Activated CD4-positive, alpha-beta T cell treated with anti-CD3 and anti-CD28 coated beads, Interleukin-2, amount 10 ng/mL, durations not matched to agents 7 days and 5 days (primary cell): Measurements from ENCODE around the gene USP25. TPM values are rescaled to one million over a fixed set of nuclear protein-coding genes. Genes with fewer than 3 reads are reported as not detected.

ENCODE experiments used
- CTCF ChIA-PET: fragments of 350-600 bp; sonication (Branson Sonifier 250); formaldehyde crosslinking; loops from one replicate; lab custom pipeline; 2021; ENCODE audit warnings: antibody characterized with exemption; lab: Charles Lee
- POLR2A ChIA-PET: fragments of 350-600 bp; sonication (Branson Sonifier 250); formaldehyde crosslinking; loops from one replicate; lab custom pipeline; 2021; ENCODE audit warnings: antibody characterized with exemption; lab: Charles Lee
- DNase-seq: peaks from one replicate; pipeline ENCODE4 v3.0.0-alpha.2; 2020
- H3K27ac Mint-ChIP-seq: one replicate; pipeline ENCODE4 v1.8.0; 2021; ENCODE audit warnings: mild to moderate bottlenecking, moderate library complexity, mixed read lengths
- H3K27me3 Mint-ChIP-seq: one replicate; pipeline ENCODE4 v1.8.0; 2021; ENCODE audit warnings: mixed read lengths
- H3K36me3 Mint-ChIP-seq: one replicate; pipeline ENCODE4 v1.8.0; 2021; ENCODE audit warnings: low read depth, mixed read lengths
- H3K4me1 Mint-ChIP-seq: one replicate; pipeline ENCODE4 v1.8.0; 2021; ENCODE audit warnings: mixed read lengths
- H3K4me3 Mint-ChIP-seq: one replicate; pipeline ENCODE4 v1.8.0; 2021; ENCODE audit warnings: mild to moderate bottlenecking, moderate library complexity, mixed read lengths
- H3K9me3 Mint-ChIP-seq: one replicate; pipeline ENCODE4 v1.8.0; 2021; ENCODE audit warnings: mixed read lengths
- total RNA-seq, 2 experiments: library from RNA; stranded (reverse); gene quantifications; one replicate each; pipeline ENCODE4 v1.2.3, GENCODE V29; 2021

USP25 gene
- total RNA-seq, 2 experiments from 2014 or later = 50.3 to 56.0 TPM

- Mint-ChIP-seq H3K27me3 (no peaks in the 10 kb centered on the region), H3K27ac (no peak overlapping the region), H3K4me1 (peaks cover 9% of the 10 kb centered on the region), H3K9me3 (peaks cover 4% of the 10 kb centered on the region), H3K4me3 (no peak overlapping the region), H3K36me3 (peaks cover 43% of the 10 kb centered on the region)
- ChIA-PET POLR2A (no interaction called here), CTCF (no interaction called here)
- DNase-seq = no peak
These were observed 74.6 kb downstream of the USP25 start for GRCh38 chr21:15804247-15805005.

GRCh38 chr21:15809065-15809464 is 79.3 kb downstream of the USP25 start:
- H3K27me3 Mint-ChIP-seq = no peaks in the 10 kb centered on the region
- DNase-seq = no peak
- CTCF ChIA-PET = interaction anchor here (0.9 kb wide), 1 partner anchor 25 kb away, joined by 4 read pairs; no protein-coding TSS in a partner anchor
- H3K27ac Mint-ChIP-seq = no peak overlapping the region
- no peak overlapping the region for H3K4me3 Mint-ChIP-seq
- peaks cover 20% of the 10 kb centered on the region for H3K9me3 Mint-ChIP-seq
- POLR2A ChIA-PET = no interaction called here
- peaks cover 14% of the 10 kb centered on the region for H3K4me1 Mint-ChIP-seq
- peaks cover 56% of the 10 kb centered on the region for H3K36me3 Mint-ChIP-seq

- H3K27ac Mint-ChIP-seq = no peak overlapping the region
- H3K4me1 Mint-ChIP-seq = peaks cover 14% of the 10 kb centered on the region
- H3K9me3 Mint-ChIP-seq = peaks cover 26% of the 10 kb centered on the region
- ChIA-PET CTCF (no interaction called here), POLR2A (no interaction called here)
- no peak for DNase-seq
- H3K36me3 Mint-ChIP-seq = peaks cover 64% of the 10 kb centered on the region
- H3K4me3 Mint-ChIP-seq = no peak overlapping the region
- no peaks in the 10 kb centered on the region for H3K27me3 Mint-ChIP-seq
These were observed 80.0 kb downstream of the USP25 start for GRCh38 chr21:15809818-15810217.

- Mint-ChIP-seq H3K27ac (no peak overlapping the region), H3K27me3 (no peaks in the 10 kb centered on the region), H3K4me1 (no peaks in the 10 kb centered on the region), H3K4me3 (no peak overlapping the region), H3K36me3 (peaks cover 87% of the 10 kb centered on the region), H3K9me3 (peaks cover 34% of the 10 kb centered on the region)
- DNase-seq = no peak
- CTCF ChIA-PET = interaction anchor here (0.5 to 1.2 kb wide), 2 partner anchors 80 to 1764 kb away, joined by 3 read pairs; no protein-coding TSS in a partner anchor
- POLR2A ChIA-PET = no interaction called here
These were observed 85.5 kb downstream of the USP25 start for GRCh38 chr21:15815285-15815684.

GRCh38 chr21:15820327-15820726 is 90.5 kb downstream of the USP25 start:
- POLR2A ChIA-PET = no interaction called here
- H3K27me3 Mint-ChIP-seq = no peaks in the 10 kb centered on the region
- peaks cover 22% of the 10 kb centered on the region for H3K4me1 Mint-ChIP-seq
- no peak for DNase-seq
- H3K36me3 Mint-ChIP-seq = peaks cover 68% of the 10 kb centered on the region
- peaks cover 9% of the 10 kb centered on the region for H3K9me3 Mint-ChIP-seq
- CTCF ChIA-PET = no interaction called here
- H3K4me3 Mint-ChIP-seq = no peak overlapping the region
- no peak overlapping the region for H3K27ac Mint-ChIP-seq

- Mint-ChIP-seq H3K9me3 (peaks cover 6% of the 10 kb centered on the region), H3K27me3 (no peaks in the 10 kb centered on the region), H3K36me3 (peaks cover 64% of the 10 kb centered on the region), H3K27ac (no peak overlapping the region), H3K4me3 (no peak overlapping the region), H3K4me1 (peaks cover 23% of the 10 kb centered on the region)
- ChIA-PET POLR2A (no interaction called here), CTCF (interaction anchor here (1.1 kb wide), 1 partner anchor 40 kb away, joined by 3 read pairs; no protein-coding TSS in a partner anchor)
- no peak for DNase-seq
These were observed 91.1 kb downstream of the USP25 start for GRCh38 chr21:15820852-15821379.

GRCh38 chr21:15823486-15824150 is 93.8 kb downstream of the USP25 start:
- Mint-ChIP-seq H3K27me3 (no peaks in the 10 kb centered on the region), H3K9me3 (no peaks in the 10 kb centered on the region), H3K36me3 (peaks cover 44% of the 10 kb centered on the region), H3K4me3 (peak overlapping the region; percentile 42), H3K27ac (peak overlapping the region; percentile 90), H3K4me1 (peaks cover 24% of the 10 kb centered on the region)
- peak; percentile 52 for DNase-seq
- POLR2A ChIA-PET = no interaction called here
- CTCF ChIA-PET = no interaction called here

GRCh38 chr21:15825700-15826099 is 95.9 kb downstream of the USP25 start:
- no peak overlapping the region for H3K27ac Mint-ChIP-seq
- ChIA-PET POLR2A (no interaction called here), CTCF (no interaction called here)
- peaks cover 31% of the 10 kb centered on the region for H3K4me1 Mint-ChIP-seq
- DNase-seq = no peak
- H3K4me3 Mint-ChIP-seq = no peak overlapping the region
- H3K36me3 Mint-ChIP-seq = peaks cover 31% of the 10 kb centered on the region
- no peaks in the 10 kb centered on the region for H3K27me3 Mint-ChIP-seq
- H3K9me3 Mint-ChIP-seq = no peaks in the 10 kb centered on the region

- no peaks in the 10 kb centered on the region for H3K9me3 Mint-ChIP-seq
- peak; percentile 58 for DNase-seq
- no peaks in the 10 kb centered on the region for H3K27me3 Mint-ChIP-seq
- no peak overlapping the region for H3K4me3 Mint-ChIP-seq
- POLR2A ChIA-PET = no interaction called here
- no peak overlapping the region for H3K27ac Mint-ChIP-seq
- CTCF ChIA-PET = no interaction called here
- peaks cover 33% of the 10 kb centered on the region for H3K4me1 Mint-ChIP-seq
- peaks cover 36% of the 10 kb centered on the region for H3K36me3 Mint-ChIP-seq
These were observed 96.5 kb downstream of the USP25 start for GRCh38 chr21:15826147-15826780.

GRCh38 chr21:15826908-15827601 is 97.3 kb downstream of the USP25 start:
- Mint-ChIP-seq H3K9me3 (no peaks in the 10 kb centered on the region), H3K27ac (no peak overlapping the region), H3K4me3 (no peak overlapping the region), H3K27me3 (no peaks in the 10 kb centered on the region), H3K4me1 (peaks cover 35% of the 10 kb centered on the region), H3K36me3 (peaks cover 38% of the 10 kb centered on the region)
- CTCF ChIA-PET = no interaction called here
- no peak for DNase-seq
- POLR2A ChIA-PET = no interaction called here

GRCh38 chr21:15831497-15831896 is 101.7 kb downstream of the USP25 start:
- H3K4me3 Mint-ChIP-seq = no peak overlapping the region

GRCh38 chr21:15837645-15838044 is 107.9 kb downstream of the USP25 start:
- peaks cover 24% of the 10 kb centered on the region for H3K36me3 Mint-ChIP-seq
- no peaks in the 10 kb centered on the region for H3K27me3 Mint-ChIP-seq
- POLR2A ChIA-PET = no interaction called here
- no peak overlapping the region for H3K4me3 Mint-ChIP-seq
- no peaks in the 10 kb centered on the region for H3K9me3 Mint-ChIP-seq
- CTCF ChIA-PET = no interaction called here
- H3K27ac Mint-ChIP-seq = no peak overlapping the region
- peaks cover 7% of the 10 kb centered on the region for H3K4me1 Mint-ChIP-seq
- DNase-seq = no peak

More at GRCh38 chr21:15831497-15831896, 101.7 kb downstream of the USP25 start:
- peaks cover 15% of the 10 kb centered on the region for H3K4me1 Mint-ChIP-seq
- no peak for DNase-seq
- H3K9me3 Mint-ChIP-seq = no peaks in the 10 kb centered on the region
- ChIA-PET CTCF (no interaction called here), POLR2A (no interaction called here)
- no peaks in the 10 kb centered on the region for H3K27me3 Mint-ChIP-seq
- H3K27ac Mint-ChIP-seq = no peak overlapping the region
- peaks cover 33% of the 10 kb centered on the region for H3K36me3 Mint-ChIP-seq
